Esophagus muscularis mucosa (tissue), 4 donors: Measurements from ENCODE around the gene KCNQ2. TPM values are rescaled to one million over a fixed set of nuclear protein-coding genes. Genes with fewer than 3 reads are reported as not detected.

ENCODE experiments used
- DNase-seq: peaks from one replicate; pipeline ENCODE4 v3.0.0-alpha.2; 2017; ENCODE audit errors: extremely low spot score
- H3K27ac ChIP-seq, 4 donors: fragments of 200-600 bp; sonication (generic); replicated peaks in 1 of 4; 1 replicate in 3 of 4; 2 replicates in 1 of 4; pipeline ENCODE4 v1.5.1; 2016 to 2019; ENCODE audit warnings: mild to moderate bottlenecking in 1 of 4
- H3K27me3 ChIP-seq, 4 donors: fragments of 200-600 bp; sonication (generic); one replicate each; pipeline versions ENCODE4 v1.5.1 to v1.6.0; 2016 to 2019
- H3K36me3 ChIP-seq, 4 donors: fragments of 200-600 bp; sonication (generic); one replicate each; pipeline ENCODE4 v1.5.1; 2016 to 2019
- H3K4me1 ChIP-seq, 4 donors: fragments of 200-600 bp; sonication (generic); one replicate each; pipeline ENCODE4 v1.5.1; 2016 to 2019
- H3K4me3 ChIP-seq, 4 donors: fragments of 200-600 bp; sonication (generic); 1 replicate in 2 of 4; 2 replicates in 2 of 4; pipeline ENCODE4 v1.5.1; 2016 to 2019; ENCODE audit warnings: mild to moderate bottlenecking in 4 of 4, moderate library complexity in 1 of 4
- H3K9me3 ChIP-seq, 4 donors: fragments of 200-600 bp; sonication (generic); 1 replicate in 3 of 4; 2 replicates in 1 of 4; pipeline ENCODE4 v1.5.1; 2016 to 2019
- CTCF ChIP-seq, 3 experiments: fragments of 200-600 bp in 2 of 3; fragments of 450-650 bp in 1 of 3; sonication (generic) in 2 of 3; IDR thresholded peaks; one replicate each; pipeline ENCODE4 v1.5.1; 2017 to 2019; ENCODE audit warnings: antibody characterized with exemption in 3 of 3, mild to moderate bottlenecking in 2 of 3, moderate library complexity in 1 of 3
- EP300 ChIP-seq: sonication (generic); formaldehyde crosslinking; IDR thresholded peaks from one replicate; pipeline ENCODE4 v1.6.1; 2017; ENCODE audit warnings: antibody characterized with exemption
- POLR2A ChIP-seq: fragments of 450-650 bp; IDR thresholded peaks from one replicate; pipeline ENCODE4 v1.6.1; 2017; ENCODE audit warnings: antibody characterized with exemption, moderate library complexity, mild to moderate bottlenecking, low read depth
- POLR2AphosphoS5 ChIP-seq, 2 donors: sonication (generic); formaldehyde crosslinking; IDR thresholded peaks; one replicate each; pipeline ENCODE4 v1.6.1; 2017; ENCODE audit warnings: antibody characterized with exemption in 2 of 2
- WGBS: methylation state at CpG from one replicate; pipeline ENCODE4 v1.1.5; 2018; 5-methylcytosine and 5-hydroxymethylcytosine counted together
- intact Hi-C: fragments of 100-400 bp; cut with DNase I; formaldehyde crosslinking; loops from one replicate; pipeline ENCODE4 v1.15.1; 2023
- total RNA-seq, 4 donors: library from RNA; depleted of rRNA; stranded (reverse); fragments of >200 nt; gene quantifications; one replicate each; pipeline versions ENCODE4 v1.1.0 to v1.2.1, GENCODE V29; 2016

The KCNQ2 gene
- total RNA-seq, 4 donors from 2014 or later: 0.11 to 1.6 (median 0.50) TPM; not detected in 1

GRCh38 chr20:63406617-63407245 lies 65.7 kb downstream of the KCNQ2 start:
- intact Hi-C loops: no loop called here
- Histone ChIP-seq H3K36me3 (no peaks in the 10 kb centered on the region), H3K27me3 (peaks cover 0 to 73% (median 0%) of the 10 kb centered on the region in 4 donors), H3K4me3 (no peak overlapping the region), H3K9me3 (no peaks in the 10 kb centered on the region), H3K4me1 (no peaks in the 10 kb centered on the region), H3K27ac (no peak overlapping the region)
- WGBS: 80% methylated on average over 1 of the region's 60 CpGs
- DNase-seq: no peak
- TF ChIP-seq CTCF (IDR thresholded peaks at IDR 0.05) (no peak), POLR2A (no peak), EP300 (no peak)

GRCh38 chr20:63406011-63406410 lies 66.4 kb downstream of the KCNQ2 start:
- DNase-seq: no peak
- TF ChIP-seq EP300 (no peak), POLR2AphosphoS5 (IDR thresholded peaks at IDR 0.05) (no peak), POLR2A (no peak), CTCF (IDR thresholded peaks at IDR 0.05) (no peak)
- peaks cover 0 to 73% (median 0%) of the 10 kb centered on the region in 4 donors for H3K27me3 ChIP-seq
- H3K27ac ChIP-seq: no peak overlapping the region
- no peaks in the 10 kb centered on the region for H3K9me3 ChIP-seq
- no peaks in the 10 kb centered on the region for H3K36me3 ChIP-seq
- no peak overlapping the region for H3K4me3 ChIP-seq
- WGBS: 100% methylated on average over 1 of the region's 23 CpGs
- intact Hi-C loops: no loop called here
- no peaks in the 10 kb centered on the region for H3K4me1 ChIP-seq

GRCh38 chr20:63405102-63405730 lies 67.2 kb downstream of the KCNQ2 start:
- Histone ChIP-seq H3K9me3 (no peaks in the 10 kb centered on the region), H3K27ac (no peak overlapping the region), H3K4me3 (no peak overlapping the region), H3K4me1 (no peaks in the 10 kb centered on the region), H3K36me3 (no peaks in the 10 kb centered on the region), H3K27me3 (peaks cover 0 to 73% (median 0%) of the 10 kb centered on the region in 4 donors)
- intact Hi-C loops: no loop called here
- TF ChIP-seq CTCF (IDR thresholded peaks at IDR 0.05) (no peak), POLR2AphosphoS5 (IDR thresholded peaks at IDR 0.05) (no peak), POLR2A (no peak), EP300 (no peak)
- DNase-seq: no peak
- WGBS: 81% methylated on average over 28 of the region's 31 CpGs

GRCh38 chr20:63404129-63405085 lies 68.0 kb downstream of the KCNQ2 start:
- Histone ChIP-seq H3K4me1 (no peaks in the 10 kb centered on the region), H3K27ac (no peak overlapping the region), H3K4me3 (no peak overlapping the region), H3K9me3 (no peaks in the 10 kb centered on the region), H3K36me3 (no peaks in the 10 kb centered on the region), H3K27me3 (peaks cover 0 to 73% (median 0%) of the 10 kb centered on the region in 4 donors)
- TF ChIP-seq POLR2AphosphoS5 (IDR thresholded peaks at IDR 0.05): no peak
- no peak for TF ChIP-seq POLR2A
- TF ChIP-seq CTCF (IDR thresholded peaks at IDR 0.05): no peak
- TF ChIP-seq EP300: no peak
- WGBS: 70% methylated on average over 17 of the region's 34 CpGs
- intact Hi-C loops: no loop called here
- no peak for DNase-seq
